Activated effector memory CD4-positive, alpha-beta T cell treated with anti-CD3 and anti-CD28 coated beads, Interleukin-2, amount 50 U/mL, for 16 hours (primary cell): ENCODE results near the gene SLX4.

Experiments
- DNase-seq: peaks from one replicate; pipeline ENCODE4 v3.0.0-alpha.2; 2020

Gene SLX4

DNA sequence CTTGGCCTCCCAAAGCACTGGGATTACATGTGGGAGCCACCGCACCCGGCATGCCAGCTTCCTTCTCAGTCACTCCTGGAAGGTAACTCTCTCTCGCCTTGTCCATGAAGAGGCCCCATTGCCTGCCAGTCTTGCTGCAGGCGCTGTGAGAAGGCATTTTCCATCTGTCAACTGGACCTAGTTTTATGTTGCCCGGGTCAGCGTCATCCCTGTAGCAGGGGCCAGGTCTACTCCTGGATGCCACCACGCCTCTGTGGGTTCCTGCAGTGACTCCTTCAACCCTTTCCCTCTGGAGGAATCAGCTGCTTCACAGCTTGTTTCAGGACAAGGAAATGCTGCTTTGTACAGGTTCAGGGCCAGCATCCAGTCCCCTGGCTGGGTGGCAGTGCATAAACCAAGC lies 31.6 kb downstream of the SLX4 start:
- no peak for DNase-seq

DNA sequence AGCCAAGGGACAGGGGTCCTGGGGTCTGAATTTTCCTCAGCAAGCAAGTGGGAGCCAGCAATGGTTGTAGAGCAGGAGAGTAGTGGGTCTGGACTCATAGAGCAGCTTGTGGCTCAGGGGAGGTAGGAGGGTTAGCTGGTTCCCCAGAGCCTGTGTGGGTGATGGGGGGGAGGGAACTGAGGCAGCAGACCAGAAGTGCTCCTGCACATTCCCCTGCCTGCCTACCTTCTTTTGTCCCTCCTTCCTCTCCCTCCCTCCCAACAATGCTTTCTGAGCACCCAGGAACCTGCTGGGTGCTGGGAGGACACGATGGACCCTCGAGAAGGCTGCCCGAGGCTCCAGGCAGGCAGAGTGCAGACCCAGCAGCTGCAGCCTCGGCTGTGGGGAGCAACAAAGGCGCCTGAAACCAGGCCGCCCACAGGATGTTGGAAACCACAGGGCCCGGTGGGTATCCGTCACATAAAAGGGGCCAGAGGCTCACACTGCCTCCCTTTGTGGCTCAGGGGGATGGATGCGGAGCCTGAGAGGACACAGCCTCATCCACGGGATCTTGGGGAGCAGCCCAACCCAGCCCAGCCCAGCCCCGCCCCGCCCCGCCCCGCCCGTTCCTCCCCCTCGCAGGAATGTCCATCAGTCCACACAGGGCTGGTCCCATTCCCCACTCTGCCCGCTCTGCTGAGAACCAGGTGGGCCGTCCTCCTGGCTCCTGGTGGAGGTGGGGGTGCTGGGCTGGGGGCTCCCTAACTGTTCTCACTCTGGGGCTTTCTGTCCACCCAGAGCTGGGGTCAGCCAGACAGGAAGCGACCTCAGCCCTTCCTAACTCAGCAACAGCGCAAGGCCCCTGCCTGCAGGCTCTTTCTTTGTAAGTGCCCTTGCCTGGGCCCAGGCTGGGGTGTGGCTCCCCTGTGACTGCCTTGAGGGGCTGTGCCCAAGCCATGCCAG lies 32.5 kb downstream of the SLX4 start:
- peak; percentile 84 for DNase-seq

DNA sequence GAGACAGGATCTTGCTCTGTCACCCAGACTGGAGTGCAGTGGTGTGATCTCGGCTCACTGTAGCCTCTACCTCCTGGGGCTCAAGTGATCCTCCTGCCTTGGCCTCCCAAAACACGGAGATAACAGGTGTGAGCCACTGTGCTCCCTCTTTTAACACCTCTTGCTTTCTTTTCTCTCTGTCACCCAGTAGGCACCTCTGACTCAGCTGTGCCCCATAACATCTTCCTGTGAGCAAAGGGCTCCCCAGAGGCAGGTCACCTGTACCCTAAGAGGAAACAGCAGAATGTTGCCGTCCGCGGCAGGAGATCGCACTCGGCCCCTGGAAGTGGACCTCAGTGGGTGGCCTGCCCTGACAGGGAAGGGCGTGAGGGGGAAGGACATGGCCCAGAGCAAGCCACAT lies 33.3 kb downstream of the SLX4 start:
- DNase-seq: peak; percentile 80

DNA sequence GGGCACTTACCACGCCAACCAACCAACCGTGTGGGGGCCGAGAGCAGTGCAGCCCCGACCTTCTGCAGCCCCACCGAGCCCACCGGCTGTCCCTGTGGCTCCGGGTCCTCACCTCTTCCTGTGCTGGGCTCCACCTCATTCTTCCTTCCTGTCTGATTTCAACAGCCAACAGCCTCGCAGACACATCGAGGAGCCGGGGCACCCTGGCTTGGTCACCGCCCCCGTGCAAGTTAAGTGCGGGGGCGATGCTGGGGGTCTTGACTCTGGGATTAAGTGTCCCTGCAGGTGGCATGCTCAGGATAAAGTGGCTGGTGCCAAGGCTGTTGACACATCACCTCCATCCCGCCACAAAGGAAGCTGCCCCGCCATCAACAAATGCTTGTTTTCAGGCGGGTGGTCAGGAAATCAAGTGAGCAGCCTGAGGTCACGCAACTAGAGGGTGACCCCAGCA lies 34.1 kb downstream of the SLX4 start, which contains the start of gene NLRC3:
Gene NLRC3, minus strand, starts transcription at position 102 of the 451 bp plus-strand sequence. CDS start 12,367 bp downstream, outside the sequence.
- peak; percentile 77 for DNase-seq

DNA sequence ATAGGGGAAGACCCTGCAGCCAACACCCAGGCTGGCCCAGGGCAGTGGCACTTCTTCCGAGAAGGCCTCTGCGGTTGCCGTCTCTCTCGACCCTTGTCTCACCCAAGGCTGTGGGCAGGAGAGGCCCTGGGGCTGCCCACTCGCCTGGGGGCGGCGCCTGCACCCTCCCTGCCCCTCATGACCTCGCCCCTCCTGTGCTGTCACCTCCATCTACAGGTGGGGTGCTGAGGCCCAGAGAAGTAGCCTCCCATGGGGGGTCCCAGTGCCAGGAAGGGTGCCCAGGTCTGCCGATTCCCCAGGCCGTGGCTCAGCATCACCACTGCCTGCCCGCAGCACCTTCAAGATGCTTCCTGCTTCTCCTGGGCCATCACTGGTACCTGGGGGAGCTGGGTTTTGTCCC lies 35.2 kb downstream of the SLX4 start:
- DNase-seq: peak; percentile 73

DNA sequence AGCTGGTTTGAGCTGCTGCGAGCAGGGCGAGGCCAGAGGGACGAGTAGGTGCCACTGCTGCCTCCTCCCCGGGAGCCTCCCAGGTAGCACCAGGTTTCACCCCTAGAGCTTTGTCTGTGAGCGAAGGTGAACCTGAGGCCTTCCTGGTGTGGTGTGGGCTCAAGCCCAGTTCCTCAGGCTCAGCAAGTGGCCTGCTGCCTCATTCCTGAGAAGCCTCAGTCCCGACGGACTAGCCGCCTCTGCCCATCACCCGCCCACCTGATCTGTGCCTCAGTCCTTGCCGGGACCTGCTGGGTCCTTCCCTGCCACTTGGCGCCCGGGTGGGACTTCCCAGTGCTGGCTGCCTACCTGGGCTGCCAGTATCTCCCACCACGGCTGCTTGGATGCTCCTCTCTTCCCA lies 35.9 kb downstream of the SLX4 start:
- DNase-seq: no peak

DNA sequence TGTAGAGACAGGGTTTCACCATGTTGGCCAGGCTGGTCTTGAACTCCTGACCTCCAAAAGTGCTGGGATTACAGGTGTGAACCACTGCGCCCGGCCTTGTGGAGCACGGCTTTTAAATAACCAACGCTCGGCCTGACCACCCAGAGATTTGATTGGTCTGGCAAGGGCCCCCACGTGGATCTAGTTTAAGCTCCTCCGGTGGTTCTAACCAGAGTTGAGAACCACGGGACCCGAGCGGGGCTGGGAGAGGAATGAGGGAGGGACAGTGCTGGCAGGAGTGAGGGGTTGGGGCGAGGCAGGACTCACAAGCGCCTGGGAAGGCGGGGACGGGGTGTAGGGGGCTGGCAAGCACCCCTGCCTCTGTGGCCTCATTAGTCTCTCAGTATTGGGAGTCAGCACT lies 37.2 kb downstream of the SLX4 start:
- DNase-seq: no peak

DNA sequence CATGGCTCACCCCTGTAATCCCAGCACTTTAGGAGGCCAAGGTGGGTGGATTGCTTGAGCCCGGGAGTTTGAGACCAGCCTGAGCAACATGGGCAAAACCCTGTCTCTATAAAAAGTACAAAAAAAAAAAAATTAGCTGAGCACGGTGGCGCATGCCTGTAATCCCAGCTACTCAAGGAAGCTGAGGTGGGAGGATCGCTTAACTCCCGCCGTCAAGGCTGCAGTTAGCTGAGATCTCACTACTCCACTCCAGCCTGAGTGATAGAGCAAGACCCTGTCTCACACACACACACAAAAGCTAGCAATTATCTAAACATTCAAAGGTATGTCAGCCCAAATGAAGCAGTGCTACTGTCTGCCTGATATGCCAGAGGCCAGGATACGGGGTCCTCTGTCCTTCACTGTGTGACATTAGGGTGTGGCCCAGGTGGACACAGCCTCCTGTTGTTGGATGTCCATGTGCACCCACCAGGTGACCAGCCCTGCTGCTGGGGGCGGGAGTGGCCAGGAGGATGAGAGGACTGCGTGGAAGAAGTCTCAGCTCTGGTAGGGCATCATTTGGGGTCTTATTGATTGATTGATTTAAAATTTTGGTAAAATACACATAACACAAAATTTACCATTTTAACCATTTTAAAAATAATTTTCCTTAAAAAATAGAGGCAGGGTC lies 38.1 kb downstream of the SLX4 start:
- no peak for DNase-seq

DNA sequence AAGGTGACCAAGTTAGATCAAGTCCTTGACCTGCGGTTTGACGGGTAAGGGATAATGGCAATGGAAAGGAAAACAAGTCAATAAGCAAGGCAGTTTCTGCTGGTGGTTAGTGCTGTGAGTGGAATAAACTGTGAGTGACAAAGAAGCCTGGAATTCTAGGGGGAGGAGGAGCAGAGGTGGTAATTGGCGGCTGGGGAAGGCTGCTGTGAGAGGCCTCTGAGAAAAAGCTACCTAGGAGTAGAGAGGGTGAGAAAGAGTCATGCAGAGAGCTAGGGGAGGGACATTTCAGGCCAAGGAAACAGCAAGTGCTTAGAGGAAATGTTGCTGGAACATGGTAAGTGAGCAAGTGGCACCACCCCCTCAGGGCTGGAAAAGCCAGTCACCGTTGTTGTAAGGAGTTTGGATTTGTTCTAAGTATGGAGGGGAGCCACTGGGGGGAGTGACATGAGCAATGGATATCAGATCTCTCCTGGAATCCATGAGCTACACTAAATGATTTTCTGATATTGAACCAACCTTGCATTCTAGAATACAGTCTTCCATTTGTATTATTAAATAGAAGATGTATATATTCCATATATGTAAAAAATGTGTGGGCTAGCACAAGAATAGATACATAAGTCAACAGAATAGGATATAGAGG lies 40.9 kb downstream of the SLX4 start:
- DNase-seq: no peak

DNA sequence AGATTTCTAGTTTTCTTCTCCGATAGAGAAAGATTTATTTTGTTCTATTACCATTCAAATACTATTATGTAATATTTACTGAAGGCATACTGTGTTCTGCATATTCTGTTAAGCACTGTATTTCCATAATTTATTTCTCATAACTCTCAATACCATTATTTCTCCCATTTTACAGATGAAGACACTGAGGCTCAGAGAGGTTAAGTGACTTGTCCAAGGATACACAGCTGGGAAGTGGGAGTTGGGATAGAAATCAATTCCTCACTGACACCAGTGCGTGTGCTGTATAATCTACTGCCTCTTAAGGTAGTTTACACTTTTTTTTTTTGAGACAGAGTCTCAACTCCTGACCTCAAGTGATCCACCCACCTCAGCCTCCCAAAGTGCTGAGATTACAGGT lies 41.6 kb downstream of the SLX4 start:
- no peak for DNase-seq

DNA sequence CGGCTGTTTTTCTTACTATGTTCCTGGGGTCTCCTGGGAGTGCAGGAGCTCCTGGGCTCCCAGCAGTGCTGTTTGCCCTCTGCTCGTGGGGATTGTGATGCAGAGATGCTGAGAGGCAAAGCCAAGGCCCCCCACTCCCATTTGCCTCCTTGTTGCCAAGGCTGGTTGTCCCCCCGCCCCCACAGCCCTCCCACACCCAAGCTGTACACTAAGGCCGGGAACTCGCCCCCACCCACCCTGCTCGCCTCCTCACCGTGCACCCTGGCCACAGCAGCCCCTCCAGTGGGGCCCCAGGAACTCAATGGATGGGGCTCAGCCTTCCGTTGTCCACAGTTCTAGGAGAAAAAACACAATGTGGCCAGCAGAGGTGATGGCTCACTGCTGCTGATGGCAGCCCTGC lies 44.4 kb downstream of the SLX4 start:
- DNase-seq: no peak

DNA sequence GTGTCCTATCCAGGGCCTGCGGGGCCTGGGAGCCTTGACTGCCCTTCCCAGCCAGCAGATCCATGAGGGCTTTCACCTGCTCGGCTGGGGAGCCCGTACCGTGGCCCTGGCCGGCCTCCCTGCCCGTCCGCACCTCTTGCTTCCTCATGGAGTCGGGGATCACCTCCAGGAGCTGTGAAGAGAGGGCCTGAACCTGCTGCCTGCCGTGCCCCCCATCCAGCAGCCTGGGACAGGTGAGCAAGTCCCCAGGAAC lies 46.6 kb downstream of the SLX4 start:
- DNase-seq: no peak

DNA sequence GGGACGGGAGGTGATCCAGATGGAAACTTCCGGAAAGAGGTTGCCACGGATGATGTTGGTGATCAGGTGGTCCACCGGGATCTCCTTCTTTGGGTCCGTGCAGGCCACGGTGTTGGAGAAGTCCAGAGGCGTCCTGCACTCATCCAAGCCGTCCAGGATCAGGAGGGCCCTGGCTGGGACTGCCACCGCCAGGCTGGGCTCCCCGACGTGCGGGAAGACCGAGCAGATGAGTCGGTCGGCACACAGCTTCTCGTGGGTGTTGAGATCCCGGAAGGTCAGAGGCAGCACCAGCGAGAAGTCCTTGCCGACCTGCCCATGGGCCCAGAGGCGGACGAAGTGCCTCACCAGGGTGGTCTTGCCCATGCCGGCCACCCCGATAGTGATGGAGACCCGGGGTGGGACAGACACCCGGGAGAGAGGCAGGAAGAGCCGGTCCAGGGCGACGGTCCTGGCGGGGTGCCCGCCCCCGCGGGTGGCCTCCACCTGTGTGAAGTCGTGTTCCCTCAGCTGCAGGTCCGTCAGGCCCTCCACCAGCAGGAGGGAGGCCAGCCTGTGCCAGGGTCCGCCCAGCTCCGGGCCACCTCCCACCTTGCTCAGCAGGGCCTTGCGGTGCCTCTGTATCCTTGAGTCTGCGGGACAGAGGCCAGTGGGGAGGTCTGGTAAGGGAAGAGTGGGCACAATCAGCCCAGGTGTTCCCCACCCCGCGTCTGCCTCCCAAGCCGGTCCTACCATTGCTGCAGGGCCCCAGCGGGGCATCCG lies 47.1 kb downstream of the SLX4 start:
- DNase-seq: no peak

DNA sequence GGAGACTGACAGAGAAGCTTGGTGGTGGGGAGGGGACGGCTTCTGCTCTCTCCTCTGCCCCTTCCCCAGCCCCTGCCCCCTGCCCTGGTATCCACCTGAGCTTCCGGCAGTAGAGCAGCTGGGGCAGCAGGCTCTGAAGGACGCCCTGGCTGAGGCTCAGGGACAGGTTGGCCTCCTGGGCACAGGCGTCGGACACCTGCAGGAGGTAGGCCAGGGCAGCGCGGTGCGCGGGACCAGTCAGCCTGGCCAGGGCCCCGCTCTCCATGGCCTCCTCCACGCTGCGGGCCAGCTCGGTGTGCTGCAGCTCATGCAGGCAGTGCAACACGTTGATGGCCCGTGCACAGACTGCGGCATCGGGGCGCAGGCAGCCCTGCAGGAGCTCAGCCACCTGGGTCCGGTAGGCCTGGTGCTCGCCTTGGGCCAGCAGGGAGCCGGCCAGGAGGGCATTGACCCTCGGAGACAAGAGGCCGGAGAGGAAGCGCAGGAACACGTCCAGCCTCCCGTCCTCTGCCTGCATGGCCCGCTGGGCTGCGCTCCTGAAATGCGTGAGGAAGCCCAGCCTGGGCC lies 48.4 kb downstream of the SLX4 start:
- no peak for DNase-seq

DNA sequence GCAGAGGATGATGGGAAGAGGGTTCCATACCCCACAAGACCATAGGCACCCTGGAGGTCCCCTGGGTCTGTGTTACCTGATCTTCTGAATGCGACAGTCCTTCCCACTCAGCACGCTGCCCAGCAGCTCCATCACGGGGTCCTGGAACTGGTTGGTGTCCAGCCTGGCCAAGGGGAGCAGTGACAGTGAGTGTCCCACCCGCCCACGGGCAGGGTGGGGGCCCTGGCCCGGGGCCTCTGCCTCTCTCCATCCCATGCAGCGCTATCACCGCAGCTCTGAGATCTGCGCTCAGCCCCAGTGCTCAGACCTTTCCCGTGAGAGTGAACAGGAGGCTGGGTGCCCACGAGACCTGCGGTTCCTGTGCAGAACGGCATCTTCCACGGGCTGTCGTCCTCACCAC lies 49.8 kb downstream of the SLX4 start:
- no peak for DNase-seq

DNA sequence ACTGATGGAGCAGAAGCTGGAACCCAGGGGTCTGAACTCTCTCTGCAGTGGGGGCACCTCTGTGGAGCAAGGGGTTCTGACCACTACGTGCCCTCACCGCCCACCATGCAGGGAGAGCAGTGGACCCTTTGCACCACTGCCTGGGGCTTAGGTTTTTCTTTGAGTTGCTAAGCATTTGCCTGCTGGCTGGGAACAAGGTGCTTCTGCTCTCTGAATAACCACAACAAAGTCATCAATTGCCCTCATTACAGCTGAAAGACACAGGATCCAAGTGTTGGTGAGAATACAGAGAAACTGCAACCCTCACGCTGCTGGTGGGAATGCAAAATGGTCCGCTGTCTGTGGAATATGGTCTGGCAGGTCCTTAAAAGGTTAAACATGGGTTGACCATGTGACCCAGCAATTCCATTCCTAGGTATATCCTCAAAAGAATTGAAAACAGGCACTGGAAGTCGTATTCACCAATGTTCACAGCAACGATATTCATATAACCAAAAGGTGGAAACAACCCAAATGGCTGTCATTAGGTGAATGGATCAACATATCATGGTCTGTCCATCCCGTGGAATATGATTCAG lies 57.0 kb downstream of the SLX4 start:
- no peak for DNase-seq

DNA sequence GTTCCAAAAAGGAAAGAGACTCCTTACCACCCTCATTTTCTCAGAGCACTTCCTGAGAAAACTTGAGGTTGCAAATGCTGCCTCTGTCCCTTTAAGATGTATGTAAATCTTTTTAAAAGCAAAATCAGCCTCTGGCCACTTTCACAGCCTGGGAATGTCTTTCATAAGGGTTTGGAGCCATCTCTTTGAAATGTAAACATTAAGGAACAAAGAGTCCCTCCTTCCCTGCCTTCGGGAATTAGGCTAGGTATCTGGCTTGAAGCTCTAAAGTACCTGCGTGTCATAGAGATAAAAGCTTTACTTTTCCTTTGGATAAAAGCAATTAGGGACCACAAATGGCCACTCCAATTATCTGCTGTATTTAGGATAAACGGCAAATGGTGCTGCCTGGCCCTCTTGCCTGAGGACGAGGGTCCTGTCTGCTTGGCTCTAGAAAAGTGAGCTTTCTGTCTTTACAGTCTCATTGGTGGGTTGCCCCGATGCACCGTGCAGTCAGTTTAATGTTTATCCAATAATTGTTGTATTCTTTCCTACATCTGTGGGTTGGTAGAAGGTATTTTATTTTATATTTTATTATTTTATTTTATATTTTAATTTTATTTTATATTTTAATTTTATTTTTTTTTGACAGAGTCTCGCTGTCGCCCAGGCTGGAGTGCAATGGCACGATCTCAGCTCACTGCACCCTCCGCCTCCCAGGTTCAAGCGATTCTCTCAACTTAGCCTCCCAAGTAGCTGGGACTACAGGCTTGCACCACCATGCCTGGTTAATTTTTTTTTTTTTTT lies 58.1 kb downstream of the SLX4 start:
- no peak for DNase-seq

DNA sequence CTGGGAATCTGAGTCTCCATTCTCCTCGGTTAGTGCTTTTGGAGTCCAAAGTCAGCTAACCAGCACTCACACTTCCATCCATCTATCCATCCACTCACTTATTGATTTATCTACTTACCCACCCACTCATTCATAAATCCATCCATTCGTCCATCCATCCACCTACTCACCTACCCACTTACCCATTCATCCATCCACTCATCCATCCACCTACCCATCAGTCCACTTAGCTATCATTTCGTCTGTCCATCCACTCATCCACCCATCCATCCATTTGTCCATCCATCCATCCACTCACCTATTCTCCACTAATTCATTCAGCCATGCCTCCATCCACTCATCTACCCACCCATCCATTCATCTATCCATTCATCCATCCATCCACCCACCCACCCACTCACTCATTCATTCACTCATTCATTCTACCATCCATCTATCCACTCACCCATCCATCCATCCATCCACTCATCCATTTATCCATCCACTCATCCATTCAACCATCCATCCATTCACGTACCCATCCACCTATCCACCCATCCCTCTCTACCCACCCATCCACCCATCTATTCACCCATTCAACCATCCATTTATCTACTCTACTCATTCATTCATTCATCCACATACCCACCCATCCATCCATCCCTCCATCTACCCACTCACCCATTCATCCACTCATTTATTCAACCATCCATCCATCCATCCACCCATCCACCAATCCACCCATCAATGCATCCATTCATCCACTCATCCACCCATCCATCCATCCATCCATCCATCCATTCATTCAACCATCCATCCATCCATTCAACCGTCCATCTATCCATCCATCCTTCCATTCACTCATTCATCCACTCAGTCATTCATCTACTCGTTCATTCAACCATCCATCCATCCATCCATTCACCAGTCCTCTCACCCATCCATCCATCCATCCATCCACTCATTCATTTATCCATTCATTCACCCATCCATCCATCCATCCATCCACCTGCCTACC lies 60.3 kb downstream of the SLX4 start:
- DNase-seq: no peak

DNA sequence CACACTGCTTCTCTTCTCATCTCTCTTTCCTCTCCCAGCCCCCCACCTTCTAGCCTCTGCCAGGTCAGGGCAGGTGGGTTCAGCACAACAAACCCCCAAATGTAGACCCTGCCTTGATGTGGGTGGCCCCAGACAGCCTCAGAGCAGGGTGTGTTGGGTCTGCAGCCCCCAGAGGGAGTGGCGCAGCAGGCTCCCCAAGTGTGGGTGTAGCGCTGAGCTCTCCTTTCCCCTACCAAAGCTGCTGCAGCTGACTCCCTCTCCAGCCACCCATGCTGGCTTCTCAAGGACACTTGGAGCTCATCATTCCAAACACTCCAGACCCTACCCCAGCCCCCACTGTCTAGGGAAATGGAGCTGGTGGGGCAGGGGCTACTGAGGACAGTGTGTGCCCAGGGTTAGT lies 61.5 kb downstream of the SLX4 start:
- DNase-seq: no peak

DNA sequence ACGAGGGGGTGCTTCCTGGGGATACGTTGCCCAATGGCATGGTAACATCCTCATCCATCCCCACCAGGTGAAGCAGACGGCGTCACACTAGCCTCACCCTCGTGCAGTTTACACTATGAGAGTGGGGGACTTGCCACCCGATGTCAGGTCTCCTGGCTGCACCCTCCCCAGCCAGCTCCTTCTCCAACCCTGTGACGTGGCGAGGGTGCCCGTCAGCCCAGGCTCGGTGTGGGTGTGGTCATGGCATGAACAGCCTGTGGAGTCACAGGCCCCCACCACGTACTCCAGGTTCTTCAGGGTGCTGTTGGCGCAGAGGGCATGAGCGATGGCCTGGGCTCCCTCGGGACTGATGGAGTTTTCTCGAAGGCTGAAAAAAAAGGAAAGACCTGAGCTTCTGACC lies 62.5 kb downstream of the SLX4 start:
- no peak for DNase-seq
